Erythroblast (primary cell): ENCODE results near the gene MCUB.

Experiments
- GATA1 ChIP-seq: IDR thresholded peaks from 2 replicates; pipeline ENCODE4 v1.6.1; 2011; ENCODE audit warnings: low read depth, mild to moderate bottlenecking, control low read depth, low read length, moderate library complexity
- POLR2A ChIP-seq: IDR thresholded peaks from 2 replicates; pipeline ENCODE4 v1.6.1; 2011; ENCODE audit warnings: mild to moderate bottlenecking, low read length

GRCh38 chr4:109511414-109511813 is 48.6 kb upstream of the MCUB start:
- TF ChIP-seq POLR2A (no peak), GATA1 (no peak)
